Caco-2 (cell line): Measurements from ENCODE around the gene EPB41L4B. TPM values are rescaled to one million over a fixed set of nuclear protein-coding genes. Genes with fewer than 3 reads are reported as not detected.

Experiments used
- BruUV-seq: library from RNA; stranded (reverse); fragments of 400-500 nt; replicated peaks from 2 replicates; lab custom pipeline; 2021; lab: Mats Ljungman, UMichigan
- CTCF ChIA-PET: fragments of 300-600 bp; sonication (Branson Sonifier 250); formaldehyde crosslinking; loops from one replicate; lab custom pipeline; 2022; ENCODE audit warnings: antibody characterized with exemption; lab: Charles Lee
- POLR2A ChIA-PET: fragments of 300-600 bp; sonication (Branson Sonifier 250); formaldehyde crosslinking; loops from one replicate; lab custom pipeline; 2022; ENCODE audit warnings: antibody characterized with exemption; lab: Charles Lee
- DNase-seq, 2 experiments: peaks; one replicate each; pipeline versions ENCODE4 v3.0.0 to v3.0.0-alpha.2; 2020 to 2022
- H3K27me3 ChIP-seq: replicated peaks from 2 replicates; pipeline ENCODE4 v1.6.0; 2011; ENCODE audit warnings: low read length; ENCODE audit not compliant: control insufficient read depth, insufficient read depth
- H3K36me3 ChIP-seq: 2 replicates; pipeline ENCODE4 v1.5.1; 2011; ENCODE audit warnings: low read length; ENCODE audit not compliant: control insufficient read depth, insufficient read depth
- H3K4me1 ChIP-seq: fragments of 250-450 bp; sonication (Bioruptor Pico); 2 replicates; pipeline ENCODE4 v1.5.1; 2020; ENCODE audit warnings: mild to moderate bottlenecking
- H3K4me3 ChIP-seq: 2 replicates; pipeline ENCODE4 v1.5.1; 2011; ENCODE audit warnings: low read depth, mild to moderate bottlenecking, control low read depth, low read length
- H3K9me3 ChIP-seq: fragments of 250-450 bp; sonication (Bioruptor Pico); 2 replicates; pipeline ENCODE4 v1.5.1; 2020; ENCODE audit warnings: mild to moderate bottlenecking, moderate library complexity
- H3K27ac Mint-ChIP-seq: one replicate; pipeline ENCODE4 v1.8.0; 2022; ENCODE audit warnings: mixed read lengths; ENCODE audit not compliant: unreplicated experiment
- H3K27me3 Mint-ChIP-seq: one replicate; pipeline ENCODE4 v1.8.0; 2022; ENCODE audit warnings: mixed read lengths; ENCODE audit not compliant: insufficient read depth, unreplicated experiment
- H3K36me3 Mint-ChIP-seq: one replicate; pipeline ENCODE4 v1.8.0; 2022; ENCODE audit warnings: mild to moderate bottlenecking, mixed read lengths; ENCODE audit not compliant: insufficient read depth, unreplicated experiment
- H3K4me1 Mint-ChIP-seq: one replicate; pipeline ENCODE4 v1.8.0; 2022; ENCODE audit warnings: low read depth, mixed read lengths; ENCODE audit not compliant: unreplicated experiment
- H3K4me3 Mint-ChIP-seq: one replicate; pipeline ENCODE4 v1.8.0; 2022; ENCODE audit warnings: mild to moderate bottlenecking, moderate library complexity, mixed read lengths; ENCODE audit not compliant: unreplicated experiment
- H3K9me3 Mint-ChIP-seq: one replicate; pipeline ENCODE4 v1.8.0; 2022; ENCODE audit warnings: mixed read lengths; ENCODE audit not compliant: unreplicated experiment
- CTCF ChIP-seq, 2 experiments: fragments of 200-600 bp in 1 of 2; IDR thresholded peaks; 1 replicate in 1 of 2; 2 replicates in 1 of 2; pipeline versions ENCODE4 v1.5.1 to v1.8.0; 2011 to 2022; ENCODE audit warnings: antibody characterized with exemption in 1 of 2, control low read depth in 1 of 2, inconsistent platforms in 1 of 2, low read depth in 1 of 2, low read length in 1 of 2, mild to moderate bottlenecking in 1 of 2, moderate library complexity in 1 of 2; ENCODE audit not compliant: insufficient read depth in 1 of 2, severe bottlenecking in 1 of 2, unreplicated experiment in 1 of 2
- intact Hi-C: fragments of 100-400 bp; cut with micrococcal nuclease; formaldehyde crosslinking; loops from one replicate; pipeline ENCODE4 v1.10.0; 2022; ENCODE audit not compliant: unreplicated experiment
- total RNA-seq: library from RNA; stranded (reverse); gene quantifications from 2 replicates; pipeline ENCODE4 v1.2.3, GENCODE V29; 2022

Gene EPB41L4B
- total RNA-seq, 1 experiment from 2014 or later = 16.3 TPM

GRCh38 chr9:109250311-109250741, 70.5 kb downstream of the EPB41L4B start:
- no peak for DNase-seq
- H3K27me3 ChIP-seq = no peaks in the 10 kb centered on the region
- H3K9me3 ChIP-seq = no peaks in the 10 kb centered on the region
- ChIA-PET POLR2A (no interaction called here), CTCF (no interaction called here)
- H3K36me3 ChIP-seq = no peaks in the 10 kb centered on the region; the same call in 1 of the 2 replicates
- TF ChIP-seq CTCF (IDR thresholded peaks at IDR 0.05; ENCODE audit: insufficient read depth in 1 of 2, low read depth in 1 of 2, low read length in 1 of 2, severe bottlenecking in 1 of 2, unreplicated experiment in 1 of 2) = no peak
- peaks cover 20% of the 10 kb centered on the region for H3K4me1 Mint-ChIP-seq
- H3K4me3 Mint-ChIP-seq = no peak overlapping the region
- no TSS peak for BruUV-seq
- H3K4me1 ChIP-seq = peaks cover 13% of the 10 kb centered on the region; the same call in 1 of the 2 replicates
- H3K27me3 Mint-ChIP-seq = no peaks in the 10 kb centered on the region
- no peak overlapping the region for H3K27ac Mint-ChIP-seq
- intact Hi-C loops = no loop called here
- no peaks in the 10 kb centered on the region for H3K9me3 Mint-ChIP-seq
- no peak overlapping the region for H3K4me3 ChIP-seq
- H3K36me3 Mint-ChIP-seq = peaks cover 8% of the 10 kb centered on the region

- Mint-ChIP-seq H3K27ac (no peak overlapping the region), H3K4me3 (no peak overlapping the region), H3K36me3 (peaks cover 8% of the 10 kb centered on the region), H3K27me3 (no peaks in the 10 kb centered on the region), H3K4me1 (peaks cover 20% of the 10 kb centered on the region), H3K9me3 (no peaks in the 10 kb centered on the region)
- no peaks in the 10 kb centered on the region for H3K27me3 ChIP-seq
- H3K36me3 ChIP-seq = no peaks in the 10 kb centered on the region; the same call in 1 of the 2 replicates
- H3K4me3 ChIP-seq = no peak overlapping the region
- no peaks in the 10 kb centered on the region for H3K9me3 ChIP-seq
- H3K4me1 ChIP-seq = peaks cover 13% of the 10 kb centered on the region; the same call in 1 of the 2 replicates
- peak in 1 of 2 experiments; percentile 21 for TF ChIP-seq CTCF (IDR thresholded peaks at IDR 0.05; ENCODE audit: insufficient read depth in 1 of 2, low read depth in 1 of 2, low read length in 1 of 2, severe bottlenecking in 1 of 2, unreplicated experiment in 1 of 2)
- BruUV-seq = no TSS peak
- intact Hi-C loops = loop anchor here (10.0 kb wide), 1 partner anchor 275 kb away; no protein-coding TSS in a partner anchor
- CTCF ChIA-PET = interaction anchor here (0.7 kb wide), 1 partner anchor 1120 kb away, joined by 3 read pairs; no protein-coding TSS in a partner anchor
- DNase-seq = no peak
- POLR2A ChIA-PET = no interaction called here
These were observed 71.2 kb downstream of the EPB41L4B start for GRCh38 chr9:109249615-109250014.

GRCh38 chr9:109248133-109248581, 72.7 kb downstream of the EPB41L4B start:
- ChIA-PET POLR2A (no interaction called here), CTCF (no interaction called here)
- BruUV-seq = no TSS peak
- H3K4me3 ChIP-seq = no peak overlapping the region
- Mint-ChIP-seq H3K27me3 (no peaks in the 10 kb centered on the region), H3K9me3 (no peaks in the 10 kb centered on the region), H3K36me3 (peaks cover 8% of the 10 kb centered on the region), H3K4me3 (no peak overlapping the region), H3K4me1 (peaks cover 20% of the 10 kb centered on the region), H3K27ac (no peak overlapping the region)
- H3K4me1 ChIP-seq = peaks cover 10% of the 10 kb centered on the region; the same call in 1 of the 2 replicates
- no peaks in the 10 kb centered on the region; the same call in 1 of the 2 replicates for H3K36me3 ChIP-seq
- intact Hi-C loops = loop anchor here (10.0 kb wide), 1 partner anchor 277 kb away; no protein-coding TSS in a partner anchor
- H3K9me3 ChIP-seq = no peaks in the 10 kb centered on the region
- peak in 1 of 2 experiments; percentile 27 for DNase-seq
- no peaks in the 10 kb centered on the region for H3K27me3 ChIP-seq
- no peak for TF ChIP-seq CTCF (IDR thresholded peaks at IDR 0.05; ENCODE audit: insufficient read depth in 1 of 2, low read depth in 1 of 2, low read length in 1 of 2, severe bottlenecking in 1 of 2, unreplicated experiment in 1 of 2)
